ENCODE data around the gene SPOUT1.
"Not testable (repeated sequence)": the region's sequence is repeated elsewhere in the genome, so short reads cannot be mapped to it uniquely, and the experiment has no call there.

The SPOUT1 gene, protein sequence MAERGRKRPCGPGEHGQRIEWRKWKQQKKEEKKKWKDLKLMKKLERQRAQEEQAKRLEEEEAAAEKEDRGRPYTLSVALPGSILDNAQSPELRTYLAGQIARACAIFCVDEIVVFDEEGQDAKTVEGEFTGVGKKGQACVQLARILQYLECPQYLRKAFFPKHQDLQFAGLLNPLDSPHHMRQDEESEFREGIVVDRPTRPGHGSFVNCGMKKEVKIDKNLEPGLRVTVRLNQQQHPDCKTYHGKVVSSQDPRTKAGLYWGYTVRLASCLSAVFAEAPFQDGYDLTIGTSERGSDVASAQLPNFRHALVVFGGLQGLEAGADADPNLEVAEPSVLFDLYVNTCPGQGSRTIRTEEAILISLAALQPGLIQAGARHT

DNA sequence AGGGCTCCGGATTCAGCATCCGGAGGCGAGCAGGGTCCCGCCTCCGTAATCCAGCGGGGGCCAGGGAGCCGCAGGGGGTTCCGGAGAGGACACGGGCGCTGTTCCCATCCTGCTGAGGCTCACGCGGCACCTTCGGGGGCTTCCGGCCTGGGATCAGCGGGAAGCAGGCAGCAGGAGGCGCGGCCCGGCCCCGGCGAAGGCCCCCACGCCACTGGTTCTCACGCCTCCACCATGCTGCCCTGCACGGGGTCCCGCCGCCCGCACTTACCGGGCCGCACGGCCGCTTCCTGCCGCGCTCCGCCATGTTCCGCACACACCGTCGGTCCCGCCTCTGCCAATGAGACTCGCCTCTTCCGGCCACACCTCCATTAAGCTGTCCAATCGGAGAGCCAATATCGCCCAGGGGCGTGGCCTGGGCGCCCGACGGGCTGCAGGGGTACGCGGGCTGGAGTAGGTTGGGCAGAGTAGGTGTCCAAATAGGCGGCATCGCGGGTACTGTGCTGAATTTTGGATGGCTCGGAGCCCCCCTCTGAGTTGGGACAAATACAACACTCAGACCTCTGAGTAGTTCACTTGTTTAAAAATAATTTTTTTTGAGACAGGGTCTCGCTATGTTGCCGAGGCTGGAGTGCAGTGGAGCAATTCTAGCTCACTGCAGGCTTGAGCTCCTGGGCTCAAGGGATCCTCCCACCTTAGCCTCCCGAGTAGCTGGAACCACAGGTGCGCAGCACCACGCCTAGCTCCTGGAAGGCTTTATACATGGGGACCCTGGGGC lies at the start of gene SPOUT1:
Gene SPOUT1, minus strand, starts transcription at position 318 of the 775 bp plus-strand sequence. Its CDS starts 14 bp downstream, at position 304.
- peak; percentile 86 for DNase-seq (ENCODE audit: low read depth)

DNA sequence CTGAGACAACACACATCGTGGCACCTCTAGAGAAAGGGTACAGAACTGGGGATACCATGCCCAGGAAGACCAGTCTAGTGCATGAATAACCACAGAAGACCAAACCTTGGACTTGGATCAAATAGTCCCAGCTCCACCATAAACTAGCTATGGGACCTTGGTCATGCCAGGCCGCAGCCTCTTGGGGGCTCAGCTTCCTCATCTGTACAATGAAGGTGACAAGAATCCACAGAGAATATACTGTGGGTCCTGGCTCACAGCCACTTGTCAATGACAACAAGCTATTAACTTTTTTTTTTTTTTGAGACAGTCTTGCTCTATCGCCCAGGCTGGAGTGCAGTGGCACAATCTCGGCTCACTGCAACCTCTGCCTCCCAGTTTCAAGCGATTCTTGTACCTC lies 48.3 kb upstream of the SPOUT1 start:
- no peak for DNase-seq (ENCODE audit: low read depth)

DNA sequence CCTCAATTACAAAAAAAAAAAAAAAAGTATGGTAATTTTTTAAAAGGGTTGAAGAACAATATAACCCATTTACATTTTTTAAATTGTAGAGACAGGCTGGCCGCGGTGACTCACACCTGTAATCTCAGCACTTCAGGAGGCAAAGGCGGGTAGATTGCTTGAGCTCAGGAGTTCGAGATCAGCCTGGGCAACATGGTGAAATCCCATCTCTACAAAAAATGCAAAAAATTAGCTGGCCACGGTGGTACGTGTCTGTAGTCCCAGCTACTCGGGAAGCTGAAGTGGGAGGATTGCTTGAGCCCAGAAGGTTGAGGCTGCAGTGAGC lies 41.3 kb upstream of the SPOUT1 start:
- DNase-seq (ENCODE audit: low read depth), result not testable (repeated sequence)

DNA sequence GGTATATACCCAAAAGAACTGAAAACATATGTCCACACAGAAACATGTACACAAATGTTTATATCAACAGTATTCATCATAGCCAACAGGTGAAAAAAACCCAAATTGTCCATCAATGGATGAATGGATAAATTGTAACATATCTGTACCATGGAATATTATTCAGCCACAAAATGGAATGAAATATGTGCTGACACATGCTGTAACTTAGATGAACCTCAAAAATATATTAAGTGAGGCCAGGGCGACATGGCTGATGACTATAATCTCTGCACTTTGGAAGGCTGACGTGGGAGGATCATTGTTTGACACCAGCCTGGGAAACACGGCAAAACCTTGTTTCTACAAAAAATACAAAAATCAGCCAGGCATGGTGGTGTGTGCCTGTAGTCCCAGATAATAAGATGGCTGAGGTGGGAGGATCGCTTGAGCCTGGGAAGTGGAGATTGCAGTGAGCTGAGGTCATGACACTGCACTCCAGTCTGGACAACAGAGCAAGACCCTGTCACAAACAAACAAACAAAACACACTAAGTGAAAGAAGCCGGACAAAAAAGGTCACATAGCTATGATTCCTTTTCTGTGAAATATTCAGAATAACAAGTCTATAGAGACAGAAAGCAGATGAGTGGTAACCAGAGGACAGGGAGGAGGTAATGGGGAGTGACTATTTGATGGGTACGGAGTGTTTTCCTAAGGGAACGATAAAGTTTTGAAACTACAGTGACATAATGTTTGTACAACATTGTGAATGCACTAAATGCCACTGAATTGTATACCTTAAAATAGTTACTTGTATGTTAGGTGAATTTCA lies 40.7 kb upstream of the SPOUT1 start:
- DNase-seq (ENCODE audit: low read depth), result no peak

DNA sequence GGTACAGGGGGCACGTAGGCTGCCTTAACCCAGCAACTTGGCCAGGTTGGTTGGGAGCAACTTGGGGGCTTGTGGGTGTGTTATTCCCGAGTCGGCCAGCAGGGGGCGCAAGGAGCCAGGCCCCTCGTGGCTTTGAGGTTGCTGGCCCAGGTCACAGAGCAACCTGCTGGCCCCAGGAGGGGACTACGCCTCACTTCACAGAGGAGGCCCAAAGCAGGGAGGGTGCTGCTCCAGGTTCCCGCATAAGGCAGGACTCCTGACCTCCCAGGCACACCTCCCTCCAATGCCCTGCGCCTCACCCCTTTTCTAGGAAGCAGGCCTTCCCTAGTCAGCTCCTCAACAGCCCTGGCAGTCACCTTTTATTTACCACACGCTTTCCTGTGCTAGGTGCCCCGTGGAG lies 34.1 kb upstream of the SPOUT1 start:
- peak; percentile 31 for DNase-seq (ENCODE audit: low read depth)

DNA sequence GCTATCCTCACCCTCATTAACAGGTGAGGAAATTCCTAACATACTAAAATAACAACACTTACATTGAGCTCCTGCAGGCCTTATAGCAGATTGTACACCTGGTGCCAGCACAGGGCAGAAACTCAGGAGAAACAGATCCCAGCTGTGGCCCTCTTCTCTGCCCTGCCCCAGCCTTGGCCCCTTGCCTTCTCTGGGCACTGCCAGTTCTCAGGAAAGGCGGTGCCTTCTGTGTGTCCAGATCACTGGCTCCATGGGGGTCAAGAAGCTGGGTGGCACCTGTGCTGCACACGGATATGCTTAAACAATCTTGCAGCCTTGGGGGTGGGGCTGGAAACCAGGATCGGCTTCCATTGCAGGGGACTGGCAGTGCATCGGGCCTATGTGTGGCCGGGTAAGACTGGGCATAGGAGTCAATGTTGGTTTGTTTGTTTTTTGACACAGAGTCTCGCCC lies 32.8 kb upstream of the SPOUT1 start:
- no peak for DNase-seq (ENCODE audit: low read depth)

DNA sequence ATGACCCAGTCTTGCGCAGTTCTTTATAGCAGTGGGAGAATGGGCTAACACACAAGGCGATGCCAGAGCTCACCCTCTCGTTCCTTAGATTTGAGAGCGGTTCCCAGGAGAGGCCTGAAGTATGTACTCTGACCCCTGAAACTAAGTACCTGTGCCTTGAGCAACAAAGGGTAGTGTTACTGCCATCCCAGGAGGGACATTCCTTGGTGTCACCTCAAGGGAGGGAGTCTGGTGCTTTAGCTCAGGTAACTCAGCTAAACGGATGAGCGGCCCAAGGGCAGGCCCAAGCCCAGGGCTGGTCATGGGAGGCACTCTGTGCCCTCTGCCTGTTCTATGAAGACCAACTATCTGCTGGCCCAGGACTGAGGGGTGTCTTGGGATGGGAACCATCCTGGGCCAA lies 31.9 kb upstream of the SPOUT1 start:
- no peak for DNase-seq (ENCODE audit: low read depth)

DNA sequence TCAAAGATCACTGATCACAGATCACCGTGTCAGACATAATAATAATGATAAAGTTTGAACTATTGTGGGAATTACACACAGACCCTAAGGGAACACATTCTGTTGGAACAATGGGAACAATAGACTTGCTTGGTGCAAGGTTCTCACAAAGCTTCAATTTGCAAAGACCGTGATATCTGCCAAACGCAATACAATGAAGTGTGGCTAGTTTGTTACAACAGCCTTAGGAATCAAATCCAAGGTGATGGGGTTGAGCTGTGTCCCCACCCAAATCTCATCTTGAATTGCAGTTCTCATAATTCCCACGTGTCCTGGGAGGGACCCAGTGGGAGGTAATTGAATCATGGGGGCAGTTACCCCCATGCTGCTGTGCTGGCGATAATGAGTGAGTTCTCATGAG lies 31.3 kb upstream of the SPOUT1 start:
- DNase-seq (ENCODE audit: low read depth), result no peak

DNA sequence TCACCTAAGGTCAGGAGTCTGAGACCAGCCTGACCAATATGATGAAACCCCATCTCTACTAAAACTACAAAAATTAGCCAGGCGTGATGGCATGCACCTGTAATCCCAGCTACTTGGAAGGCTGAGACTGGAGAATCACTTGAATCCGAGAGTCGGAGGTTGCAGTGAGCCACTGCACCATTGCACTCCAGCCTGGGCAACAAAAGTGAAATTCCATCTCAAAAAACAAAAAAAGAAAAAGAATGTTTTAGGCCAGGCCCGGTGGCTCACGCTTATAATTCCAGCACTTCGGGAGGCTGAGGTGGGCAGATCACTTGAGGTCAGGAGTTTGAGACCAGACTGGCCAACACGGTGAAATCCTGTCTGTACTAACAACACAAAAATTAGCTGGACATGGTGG lies 28.9 kb upstream of the SPOUT1 start:
- not testable (repeated sequence) for DNase-seq (ENCODE audit: low read depth)

DNA sequence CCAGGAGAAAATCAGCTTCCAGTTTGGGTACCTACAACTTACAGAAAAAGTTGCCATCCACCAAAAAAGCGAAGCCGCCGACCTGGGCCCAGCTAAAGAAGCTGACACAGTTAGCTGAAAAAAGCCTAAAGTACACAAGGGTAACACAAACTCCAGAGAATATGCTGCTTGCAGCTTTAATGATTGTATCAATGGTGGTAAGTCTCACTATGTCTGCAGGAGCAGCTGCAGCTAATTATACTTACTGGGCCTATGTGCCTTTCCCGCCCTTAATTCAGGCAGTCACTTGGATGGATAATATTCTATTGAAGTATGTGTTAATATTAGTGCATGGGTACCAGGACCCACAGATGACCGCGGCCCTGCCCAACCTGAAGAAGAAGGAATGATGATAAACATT lies 24.9 kb upstream of the SPOUT1 start:
- DNase-seq (ENCODE audit: low read depth), result not testable (repeated sequence)

DNA sequence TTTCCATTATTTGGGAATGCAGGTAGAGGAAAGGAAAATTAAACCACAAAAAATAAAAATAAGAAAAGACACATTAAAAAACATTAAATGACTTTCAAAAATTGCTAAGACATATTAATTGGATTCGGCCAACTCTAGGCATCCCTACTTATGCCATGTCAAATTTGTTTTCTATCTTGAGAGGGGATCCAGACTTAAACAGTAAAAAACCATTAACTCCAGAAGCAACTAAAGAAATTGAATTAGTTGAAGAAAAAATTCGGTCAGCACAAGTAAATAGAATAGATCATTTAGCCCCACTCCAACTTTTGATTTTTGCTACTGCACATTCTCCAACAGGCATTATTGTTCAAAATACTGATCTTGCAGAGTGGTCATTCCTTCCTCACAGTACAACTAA lies 23.1 kb upstream of the SPOUT1 start:
- DNase-seq (ENCODE audit: low read depth), result not testable (repeated sequence)

DNA sequence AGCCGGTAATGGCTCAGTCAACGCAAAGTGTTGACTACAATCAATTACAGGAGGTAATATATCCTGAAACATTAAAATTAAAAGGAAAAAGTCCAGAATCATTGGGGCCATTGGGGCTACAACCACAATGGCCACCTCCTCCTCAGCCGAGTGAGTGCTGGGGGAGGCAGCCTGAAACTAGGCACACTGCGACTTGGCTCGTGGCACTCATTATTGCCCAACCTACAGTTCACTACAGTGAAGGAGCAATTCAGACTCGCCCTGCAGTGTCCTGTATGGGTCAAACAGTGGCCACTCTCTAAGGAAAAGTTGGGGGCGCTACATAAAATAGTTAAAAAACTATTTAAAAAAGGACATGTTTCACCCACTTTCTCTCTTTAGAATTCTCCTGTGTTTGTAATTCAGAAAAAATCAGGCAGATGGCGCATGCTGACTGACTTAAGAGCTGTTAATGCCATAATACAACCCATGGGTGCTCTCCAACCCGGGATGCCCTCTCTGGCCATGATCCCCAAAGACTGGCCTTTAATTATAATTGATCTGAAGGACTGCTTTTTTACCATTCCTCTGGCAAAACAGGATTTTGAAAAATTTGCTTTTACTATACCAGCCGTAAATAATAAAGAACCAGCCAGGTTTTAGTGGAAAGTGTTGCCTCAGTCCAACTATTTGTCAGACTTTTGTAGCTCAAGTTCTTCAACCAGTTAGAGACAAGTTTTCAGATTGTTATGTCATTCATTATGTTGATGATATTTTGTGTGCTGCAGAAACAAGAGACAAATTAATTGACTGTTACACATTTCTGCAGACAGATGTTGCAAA lies 22.4 kb upstream of the SPOUT1 start:
- peak; percentile 53 for DNase-seq (ENCODE audit: low read depth)

DNA sequence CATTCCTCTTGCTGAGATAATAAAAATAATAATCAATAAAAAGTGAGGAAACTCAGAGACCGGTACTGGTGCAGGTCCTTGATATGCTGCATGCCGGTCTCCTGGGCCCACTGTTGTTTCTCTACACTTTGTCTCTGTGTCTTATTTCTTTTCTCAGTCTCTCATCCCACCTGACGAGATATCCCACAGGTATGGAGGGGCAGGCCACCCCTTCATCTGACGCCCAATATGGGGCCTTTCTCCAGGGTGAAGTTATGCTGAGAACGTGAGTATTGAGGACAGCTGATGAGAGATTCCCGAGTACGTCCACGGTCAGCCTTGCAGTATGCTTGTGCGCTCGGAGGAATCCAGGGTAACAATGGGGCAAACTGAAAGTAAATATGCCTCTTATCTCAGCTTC lies 21.4 kb upstream of the SPOUT1 start:
- not testable (repeated sequence) for DNase-seq (ENCODE audit: low read depth)

DNA sequence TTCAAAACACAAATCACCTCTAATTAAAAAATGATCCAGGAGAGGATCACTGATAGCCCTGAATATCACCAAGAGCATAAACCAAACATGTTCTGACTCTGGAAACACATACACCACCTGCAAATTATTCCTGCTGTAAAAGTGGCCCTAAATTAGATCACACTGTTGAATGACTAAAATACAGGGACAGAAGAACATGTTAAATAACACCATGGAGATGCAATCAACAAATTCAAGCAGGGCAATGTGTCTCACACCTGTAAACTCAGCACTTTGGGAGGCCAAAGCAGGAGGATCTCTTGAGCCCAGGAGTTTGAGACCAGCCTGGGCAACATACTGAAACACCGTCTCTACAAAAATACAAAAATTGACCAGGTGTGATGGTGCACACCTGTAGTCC lies 18.2 kb upstream of the SPOUT1 start:
- DNase-seq (ENCODE audit: low read depth), result no peak

DNA sequence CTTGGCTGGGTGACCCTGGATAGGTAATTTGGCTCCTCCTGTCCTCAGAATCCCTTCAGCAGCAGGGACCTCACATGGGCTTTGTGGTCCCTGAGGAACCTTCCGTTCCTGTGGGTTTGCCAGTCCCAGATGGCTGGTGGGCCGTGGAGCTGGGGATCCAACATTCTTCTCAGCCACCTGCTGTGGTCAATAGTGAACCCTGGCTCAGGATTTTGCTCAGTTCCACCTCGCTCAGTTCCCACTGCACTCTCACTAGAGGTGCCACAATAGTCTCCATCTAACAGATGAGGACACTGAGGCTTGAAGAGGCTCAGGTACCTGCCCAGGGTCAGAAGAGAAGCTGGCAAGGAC lies 17.1 kb upstream of the SPOUT1 start:
- no peak for DNase-seq (ENCODE audit: low read depth)

DNA sequence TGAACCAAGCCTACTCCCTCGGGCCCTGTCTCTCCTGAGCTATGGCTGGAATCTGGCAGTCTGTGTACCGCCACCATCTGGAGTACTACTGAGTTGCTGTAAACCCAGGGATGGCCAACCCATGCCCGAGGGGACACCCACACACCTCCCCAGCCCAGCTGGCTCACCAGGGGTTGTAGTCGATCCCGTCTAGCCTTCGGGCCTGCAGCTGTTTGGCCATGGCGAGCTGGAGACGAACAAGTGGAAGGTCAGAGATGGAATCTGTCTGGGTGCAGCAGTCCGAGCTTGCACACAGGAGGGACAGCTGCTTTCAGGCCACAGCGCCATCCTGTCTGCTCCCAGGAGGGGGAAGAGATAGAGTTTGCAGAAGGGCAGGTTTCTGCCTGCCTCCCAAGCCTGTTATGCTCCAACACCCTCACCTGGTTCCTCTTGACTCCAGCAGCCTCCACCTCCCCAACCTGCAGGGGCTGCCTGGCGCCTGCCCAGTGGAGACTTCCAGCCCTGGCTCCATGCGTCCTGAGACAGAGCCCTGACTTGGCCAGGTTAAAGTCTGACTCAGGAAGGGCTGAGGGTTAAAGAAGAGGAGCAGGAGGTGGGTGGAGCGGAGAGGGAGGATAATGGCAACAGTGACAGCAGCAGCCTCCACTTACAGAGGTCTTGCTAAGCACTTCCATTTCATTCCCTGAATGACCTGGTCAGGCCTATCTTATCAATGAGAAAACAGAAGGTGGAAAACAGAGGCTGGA lies 15.8 kb upstream of the SPOUT1 start:
- no peak for DNase-seq (ENCODE audit: low read depth)

DNA sequence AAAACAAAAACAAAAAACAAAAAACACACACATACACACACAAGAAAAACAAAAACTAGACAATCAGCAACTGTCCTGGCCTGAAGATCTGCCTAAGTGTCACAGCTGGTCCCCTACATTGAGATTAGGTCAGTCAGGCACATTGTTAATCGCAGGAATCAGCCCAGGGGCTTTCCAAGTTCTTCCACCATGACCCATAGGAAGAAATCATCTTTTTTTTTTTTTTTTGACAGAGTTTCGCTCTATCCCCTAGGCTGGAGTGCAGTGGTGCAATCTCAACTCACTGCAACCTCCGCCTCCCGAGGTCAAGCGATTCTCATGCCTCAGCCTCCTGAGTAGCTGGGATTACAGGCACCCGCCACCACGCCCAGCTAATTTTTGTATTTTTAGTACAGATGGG lies 13.6 kb upstream of the SPOUT1 start:
- not testable (repeated sequence) for DNase-seq (ENCODE audit: low read depth)

DNA sequence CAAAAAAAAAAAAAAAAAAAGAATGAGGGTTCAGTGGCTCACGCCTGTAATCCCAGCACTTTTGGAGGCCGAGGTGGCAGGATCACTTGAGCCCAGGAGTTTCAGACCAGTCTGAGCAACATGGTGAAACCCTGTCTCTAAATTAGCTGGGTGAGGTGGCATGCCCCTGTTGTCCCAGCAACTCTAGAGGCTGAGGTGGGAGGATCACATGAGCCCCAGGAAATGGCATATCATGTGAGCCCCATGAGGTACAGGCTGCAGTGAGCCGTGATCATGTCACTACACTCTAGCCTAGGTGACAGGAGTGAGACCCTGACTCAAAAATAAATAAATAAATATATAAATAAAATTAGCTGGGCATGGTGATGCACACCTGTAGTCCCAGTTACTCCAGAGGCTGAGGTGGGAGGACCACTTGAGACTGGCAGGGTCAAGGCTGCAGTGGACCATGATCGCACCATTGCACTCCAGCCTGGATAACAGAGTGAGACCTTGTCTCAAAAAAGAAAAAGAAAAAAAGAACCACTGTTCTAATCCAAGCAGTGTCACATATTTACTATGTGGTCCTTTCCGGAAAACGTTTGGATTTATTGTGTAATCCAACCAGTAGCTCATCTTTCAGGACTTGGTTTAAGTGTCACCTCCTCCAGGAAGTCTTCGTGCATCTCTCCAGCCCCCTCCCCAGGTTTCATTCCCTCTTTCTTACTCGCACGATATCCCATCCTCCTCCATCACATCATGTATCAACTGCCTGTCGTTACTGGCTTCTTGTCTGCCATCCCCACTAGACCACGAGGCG lies 12.3 kb upstream of the SPOUT1 start:
- DNase-seq (ENCODE audit: low read depth), result no peak

DNA sequence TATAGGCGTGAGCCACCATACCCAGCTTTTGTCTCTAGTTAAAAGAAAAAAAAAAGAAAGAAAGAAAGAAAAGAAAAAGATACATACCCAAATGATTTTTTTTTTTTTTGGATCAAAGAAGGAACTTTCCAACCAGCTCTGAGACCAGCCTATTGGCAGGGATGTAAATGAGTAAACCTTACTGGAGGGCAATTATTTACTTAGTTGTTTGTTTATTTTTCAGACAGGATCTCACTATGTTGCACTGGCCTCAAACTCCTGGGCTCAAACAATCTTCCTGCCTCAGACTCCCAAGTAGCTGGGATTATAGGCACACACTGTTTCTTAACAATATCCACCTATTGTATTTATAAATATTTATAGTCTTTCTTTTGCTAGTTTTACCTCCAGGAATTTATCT lies 10.9 kb upstream of the SPOUT1 start:
- no peak for DNase-seq (ENCODE audit: low read depth)

DNA sequence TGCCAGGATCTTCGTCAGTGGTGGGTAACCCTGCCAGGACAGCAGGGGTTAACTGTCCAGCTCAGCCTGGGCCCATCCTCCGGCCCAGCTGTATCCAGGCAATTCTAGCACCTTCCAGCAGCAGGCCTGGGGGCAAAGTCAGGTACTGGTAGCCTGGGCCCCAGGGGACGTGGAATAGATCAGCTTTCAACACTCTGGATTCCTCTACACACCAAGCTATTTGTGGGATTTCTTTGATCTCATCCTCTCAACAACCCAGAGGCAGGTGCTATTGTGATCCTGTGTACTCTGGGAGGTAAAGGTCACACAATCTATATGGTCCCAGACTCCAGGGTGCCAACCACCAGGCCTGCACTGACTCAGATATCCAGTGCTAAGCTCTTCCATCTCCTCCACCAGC lies 8.7 kb upstream of the SPOUT1 start:
- no peak for DNase-seq (ENCODE audit: low read depth)
